HCT116 (cell line): ENCODE measurements around the gene SPSB3. TPM values are rescaled to one million over a fixed set of nuclear protein-coding genes. Genes with fewer than 3 reads are reported as not detected.
A peak's percentile ranks its signal among the peaks of the same experiment; 100 is the strongest.

Experiments used
- ATAC-seq: fragments of 200-7000 bp; cut with Tn5 transposase; 2 replicates; pipeline ENCODE4 v1.9.1; 2020; ENCODE audit warnings: mild to moderate bottlenecking, moderate library complexity
- BruUV-seq: library from RNA; stranded (reverse); fragments of 400-500 nt; replicated peaks from 2 replicates; lab custom pipeline; 2021; lab: Mats Ljungman, UMichigan
- CTCF ChIA-PET: fragments of 300-600 bp; sonication (Branson Sonifier 250); formaldehyde crosslinking; loops from one replicate; lab custom pipeline; 2021; ENCODE audit warnings: antibody characterized with exemption; lab: Charles Lee
- POLR2A ChIA-PET: fragments of 300-600, 350-600 bp; sonication (Branson Sonifier 250); formaldehyde crosslinking; loops from one replicate; lab custom pipeline; 2021; ENCODE audit warnings: antibody characterized with exemption; lab: Charles Lee
- RAD21 ChIA-PET, 2 experiments: fragments of 300-600 bp; sonication (Branson Sonifier 250); formaldehyde crosslinking; loops; one replicate each; lab custom pipeline; 2023; ENCODE audit warnings: low total read pairs in 2 of 2; ENCODE audit not compliant: uncharacterized antibody in 2 of 2, unreplicated experiment in 2 of 2, low non-redundant PET in 1 of 2; lab: Charles Lee
- DNase-seq: peaks from one replicate; pipeline ENCODE4 v3.0.0-alpha.2; 2010; ENCODE audit warnings: low read depth, low spot score
- H2AFZ ChIP-seq: fragments of 200-600 bp; shearing (Covaris generic), sonication (generic); 2 replicates; pipeline ENCODE4 v1.6.1; 2017; ENCODE audit warnings: low read depth, mixed run types, mixed read lengths, antibody characterized with exemption, low read length; ENCODE audit not compliant: poor library complexity, severe bottlenecking
- H3K27ac ChIP-seq: 2 replicates; pipeline ENCODE4 v1.5.1; 2012; ENCODE audit warnings: low read depth, low read length
- H3K27me3 ChIP-seq: fragments of 200-600 bp; sonication (generic); 2 replicates; pipeline ENCODE4 v1.6.1; 2016; ENCODE audit warnings: mixed run types, low read length, mixed read lengths; ENCODE audit not compliant: insufficient read depth
- H3K36me3 ChIP-seq, 2 experiments: fragments of 200-500 bp in 1 of 2; fragments of 200-600 bp in 1 of 2; sonication (Bioruptor generic) in 1 of 2; sonication (generic) in 1 of 2; 2 replicates each; pipeline versions ENCODE4 v1.5.1 to v1.6.1; 2014 to 2016; ENCODE audit warnings: low read length in 2 of 2, inconsistent platforms in 1 of 2, mixed read lengths in 1 of 2, mixed run types in 1 of 2; ENCODE audit not compliant: insufficient read depth in 2 of 2, control insufficient read depth in 1 of 2
- H3K4me1 ChIP-seq, 2 experiments: fragments of 200-600 bp in 1 of 2; sonication (generic) in 1 of 2; 2 replicates each; pipeline versions ENCODE4 v1.5.1 to v1.6.1; 2012 to 2017; ENCODE audit warnings: low read length in 2 of 2, inconsistent platforms in 1 of 2, mild to moderate bottlenecking in 1 of 2, mixed read lengths in 1 of 2, mixed run types in 1 of 2, moderate library complexity in 1 of 2; ENCODE audit not compliant: insufficient read depth in 2 of 2, control insufficient read depth in 1 of 2
- H3K4me2 ChIP-seq: fragments of 200-600 bp; sonication (generic); 2 replicates; pipeline ENCODE4 v1.6.1; 2017; ENCODE audit warnings: mixed run types, low read length, mixed read lengths
- H3K4me3 ChIP-seq, 2 experiments: fragments of 200-600 bp in 1 of 2; sonication (generic) in 1 of 2; replicated peaks in 1 of 2; 2 replicates each; pipeline ENCODE4 v1.5.1; 2011 to 2016; ENCODE audit warnings: low read length in 2 of 2, control low read depth in 1 of 2, low read depth in 1 of 2, mild to moderate bottlenecking in 1 of 2, mixed read lengths in 1 of 2, mixed run types in 1 of 2
- H3K79me2 ChIP-seq: fragments of 200-600 bp; sonication (generic); 2 replicates; pipeline ENCODE4 v1.6.1; 2017; ENCODE audit warnings: mild to moderate bottlenecking, mixed run types, low read length, moderate library complexity, mixed read lengths; ENCODE audit not compliant: insufficient read depth
- H3K9ac ChIP-seq: fragments of 200-600 bp; sonication (generic); 2 replicates; pipeline ENCODE4 v1.6.1; 2016; ENCODE audit warnings: low read length, mixed read lengths
- H3K9me2 ChIP-seq: fragments of 200-600 bp; sonication (generic), shearing (Covaris generic); 2 replicates; pipeline ENCODE4 v1.6.1; 2017; ENCODE audit warnings: mixed run types, mild to moderate bottlenecking, moderate library complexity; ENCODE audit not compliant: insufficient read depth
- H3K9me3 ChIP-seq, 2 experiments: fragments of 200-500 bp in 1 of 2; fragments of 200-600 bp in 1 of 2; sonication (Bioruptor generic) in 1 of 2; sonication (generic) in 1 of 2; 2 replicates each; pipeline ENCODE4 v1.6.1; 2014 to 2017; ENCODE audit warnings: low read length in 2 of 2, mixed read lengths in 2 of 2, inconsistent platforms in 1 of 2, low read depth in 1 of 2, mild to moderate bottlenecking in 1 of 2, mixed run types in 1 of 2, moderate library complexity in 1 of 2; ENCODE audit not compliant: control insufficient read depth in 1 of 2, insufficient read depth in 1 of 2
- H4K20me1 ChIP-seq: fragments of 200-600 bp; sonication (generic), shearing (Covaris generic); 2 replicates; pipeline ENCODE4 v1.6.1; 2017; ENCODE audit warnings: mixed run types, mild to moderate bottlenecking, moderate library complexity; ENCODE audit not compliant: insufficient read depth
- EZH2phosphoT487 ChIP-seq: fragments of 200-600 bp; IDR thresholded peaks from 2 replicates; pipeline ENCODE4 v1.6.1; 2018; ENCODE audit warnings: antibody characterized with exemption, borderline replicate concordance
- JUND ChIP-seq: IDR thresholded peaks from 2 replicates; pipeline ENCODE4 v1.6.1; 2012
- RAD21 ChIP-seq: IDR thresholded peaks from 2 replicates; pipeline ENCODE4 v1.6.1; 2012; ENCODE audit warnings: low read depth, mild to moderate bottlenecking
- intact Hi-C: fragments of 100-400 bp; cut with micrococcal nuclease; formaldehyde crosslinking; loops from 2 replicates; pipeline ENCODE4 v1.10.0; 2022
- total RNA-seq: library from RNA; stranded (reverse); gene quantifications from one replicate; pipeline ENCODE4 v1.2.1, GENCODE V29; 2021; ENCODE audit not compliant: unreplicated experiment
- TF ChIP-seq, protein P1 (sequence below): IDR thresholded peaks from 2 replicates; pipeline ENCODE4 v1.6.1; 2011; ENCODE audit warnings: mild to moderate bottlenecking, low read length, moderate library complexity; ENCODE audit not compliant: insufficient replicate concordance; ENCODE audit errors: extremely low read depth
- TF ChIP-seq, protein P2 (sequence below), 3 experiments: fragments of 200-600 bp in 1 of 3; sonication (generic) in 1 of 3; IDR thresholded peaks in 2 of 3; conservative IDR thresholded peaks in 1 of 3; 2 replicates each; pipeline ENCODE4 v1.5.1; 2012 to 2017; ENCODE audit warnings: low read depth in 2 of 3, low read length in 2 of 3, antibody characterized with exemption in 1 of 3, borderline replicate concordance in 1 of 3, control low read depth in 1 of 3, mild to moderate bottlenecking in 1 of 3, mixed read lengths in 1 of 3, mixed run types in 1 of 3, moderate library complexity in 1 of 3; ENCODE audit not compliant: insufficient read depth in 1 of 3

SPSB3 gene
- total RNA-seq, 1 experiment from 2014 or later, result 31.6 TPM

DNA sequence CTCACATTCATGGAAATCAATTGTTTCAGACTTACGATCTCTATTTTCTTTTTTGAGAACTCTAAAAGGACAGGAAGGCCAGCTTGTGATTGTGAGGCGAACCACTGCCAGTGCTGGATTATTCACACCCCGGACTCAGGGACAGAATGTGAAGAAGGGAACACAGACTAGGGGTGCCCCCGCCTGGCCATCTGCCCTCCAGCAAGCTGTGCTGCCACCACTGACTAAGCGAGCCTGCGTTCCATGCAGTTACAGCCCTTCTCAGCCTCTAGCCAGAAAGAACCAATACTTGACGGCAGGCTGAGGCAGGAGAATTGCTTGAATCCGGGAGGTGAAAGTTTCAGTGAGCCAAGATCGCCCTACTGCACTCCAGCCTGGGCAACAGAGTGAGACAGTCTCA, 41.5 kb upstream of the SPSB3 start:
- Histone ChIP-seq H3K4me1 (peaks cover 13 to 16% of the 10 kb centered on the region in 2 experiments), H3K36me3 (no peaks in the 10 kb centered on the region), H3K9me2 (no peaks in the 10 kb centered on the region), H3K27me3 (no peaks in the 10 kb centered on the region), H4K20me1 (peaks cover 5% of the 10 kb centered on the region; the same call in 1 of the 2 replicates), H2AFZ (no peak overlapping the region), H3K4me3 (no peak overlapping the region), H3K9me3 (no peaks in the 10 kb centered on the region), H3K79me2 (peaks cover 17% of the 10 kb centered on the region), H3K4me2 (no peak overlapping the region), H3K27ac (no peak overlapping the region), H3K9ac (no peak overlapping the region)
- RAD21 ChIA-PET, result no interaction called here
- intact Hi-C loops, result no loop called here
- DNase-seq (no peak), ATAC-seq (no peak)
- POLR2A ChIA-PET, result no interaction called here
- no TSS peak for BruUV-seq
- CTCF ChIA-PET, result interaction anchor here (0.9 kb wide), 1 partner anchor 41 kb away, joined by 3 read pairs; the partner anchor contains the start of genes NUBP2 and SPSB3
- TF ChIP-seq, protein P1, sequence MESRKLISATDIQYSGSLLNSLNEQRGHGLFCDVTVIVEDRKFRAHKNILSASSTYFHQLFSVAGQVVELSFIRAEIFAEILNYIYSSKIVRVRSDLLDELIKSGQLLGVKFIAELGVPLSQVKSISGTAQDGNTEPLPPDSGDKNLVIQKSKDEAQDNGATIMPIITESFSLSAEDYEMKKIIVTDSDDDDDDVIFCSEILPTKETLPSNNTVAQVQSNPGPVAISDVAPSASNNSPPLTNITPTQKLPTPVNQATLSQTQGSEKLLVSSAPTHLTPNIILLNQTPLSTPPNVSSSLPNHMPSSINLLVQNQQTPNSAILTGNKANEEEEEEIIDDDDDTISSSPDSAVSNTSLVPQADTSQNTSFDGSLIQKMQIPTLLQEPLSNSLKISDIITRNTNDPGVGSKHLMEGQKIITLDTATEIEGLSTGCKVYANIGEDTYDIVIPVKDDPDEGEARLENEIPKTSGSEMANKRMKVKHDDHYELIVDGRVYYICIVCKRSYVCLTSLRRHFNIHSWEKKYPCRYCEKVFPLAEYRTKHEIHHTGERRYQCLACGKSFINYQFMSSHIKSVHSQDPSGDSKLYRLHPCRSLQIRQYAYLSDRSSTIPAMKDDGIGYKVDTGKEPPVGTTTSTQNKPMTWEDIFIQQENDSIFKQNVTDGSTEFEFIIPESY, result no peak
- TF ChIP-seq JUND (no peak), EZH2phosphoT487 (no peak), RAD21 (peak; percentile 56; the same call in 1 of the 2 replicates)
- TF ChIP-seq, protein P2, sequence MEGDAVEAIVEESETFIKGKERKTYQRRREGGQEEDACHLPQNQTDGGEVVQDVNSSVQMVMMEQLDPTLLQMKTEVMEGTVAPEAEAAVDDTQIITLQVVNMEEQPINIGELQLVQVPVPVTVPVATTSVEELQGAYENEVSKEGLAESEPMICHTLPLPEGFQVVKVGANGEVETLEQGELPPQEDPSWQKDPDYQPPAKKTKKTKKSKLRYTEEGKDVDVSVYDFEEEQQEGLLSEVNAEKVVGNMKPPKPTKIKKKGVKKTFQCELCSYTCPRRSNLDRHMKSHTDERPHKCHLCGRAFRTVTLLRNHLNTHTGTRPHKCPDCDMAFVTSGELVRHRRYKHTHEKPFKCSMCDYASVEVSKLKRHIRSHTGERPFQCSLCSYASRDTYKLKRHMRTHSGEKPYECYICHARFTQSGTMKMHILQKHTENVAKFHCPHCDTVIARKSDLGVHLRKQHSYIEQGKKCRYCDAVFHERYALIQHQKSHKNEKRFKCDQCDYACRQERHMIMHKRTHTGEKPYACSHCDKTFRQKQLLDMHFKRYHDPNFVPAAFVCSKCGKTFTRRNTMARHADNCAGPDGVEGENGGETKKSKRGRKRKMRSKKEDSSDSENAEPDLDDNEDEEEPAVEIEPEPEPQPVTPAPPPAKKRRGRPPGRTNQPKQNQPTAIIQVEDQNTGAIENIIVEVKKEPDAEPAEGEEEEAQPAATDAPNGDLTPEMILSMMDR (IDR thresholded peaks at IDR 0.05 in 2 of 3, conservative IDR thresholded peaks at IDR 0.05 in 1 of 3; ENCODE audit: borderline replicate concordance in 1 of 3, insufficient read depth in 1 of 3, low read depth in 2 of 3, low read length in 2 of 3), result peak; percentile 32 to 48 (median 36); a peak in 5 of 6 replicates
